ENCODE data around the gene ZNF93.

DNA sequence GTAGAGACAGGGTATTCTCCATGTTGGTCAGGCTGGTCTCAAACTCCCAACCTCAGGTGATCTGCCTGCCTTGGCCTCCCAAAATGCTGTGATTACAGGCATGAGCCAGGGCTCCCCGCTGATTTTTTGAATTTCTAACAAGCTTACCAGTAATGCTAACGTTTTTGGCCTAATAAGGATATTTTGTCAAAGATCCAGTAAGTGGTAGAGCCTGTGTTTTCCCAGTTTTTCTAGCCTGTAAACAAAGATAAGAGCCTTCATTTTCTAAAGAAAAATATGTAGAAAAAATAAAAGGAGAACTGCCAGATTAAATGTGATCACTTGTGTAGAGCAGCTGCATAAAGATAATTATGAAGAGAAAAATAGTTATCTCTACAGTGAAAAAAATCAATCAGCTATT is 37.7 kb downstream of the ZNF93 start:
- TF ChIP-seq, protein P1, sequence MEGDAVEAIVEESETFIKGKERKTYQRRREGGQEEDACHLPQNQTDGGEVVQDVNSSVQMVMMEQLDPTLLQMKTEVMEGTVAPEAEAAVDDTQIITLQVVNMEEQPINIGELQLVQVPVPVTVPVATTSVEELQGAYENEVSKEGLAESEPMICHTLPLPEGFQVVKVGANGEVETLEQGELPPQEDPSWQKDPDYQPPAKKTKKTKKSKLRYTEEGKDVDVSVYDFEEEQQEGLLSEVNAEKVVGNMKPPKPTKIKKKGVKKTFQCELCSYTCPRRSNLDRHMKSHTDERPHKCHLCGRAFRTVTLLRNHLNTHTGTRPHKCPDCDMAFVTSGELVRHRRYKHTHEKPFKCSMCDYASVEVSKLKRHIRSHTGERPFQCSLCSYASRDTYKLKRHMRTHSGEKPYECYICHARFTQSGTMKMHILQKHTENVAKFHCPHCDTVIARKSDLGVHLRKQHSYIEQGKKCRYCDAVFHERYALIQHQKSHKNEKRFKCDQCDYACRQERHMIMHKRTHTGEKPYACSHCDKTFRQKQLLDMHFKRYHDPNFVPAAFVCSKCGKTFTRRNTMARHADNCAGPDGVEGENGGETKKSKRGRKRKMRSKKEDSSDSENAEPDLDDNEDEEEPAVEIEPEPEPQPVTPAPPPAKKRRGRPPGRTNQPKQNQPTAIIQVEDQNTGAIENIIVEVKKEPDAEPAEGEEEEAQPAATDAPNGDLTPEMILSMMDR (IDR thresholded peaks at IDR 0.05 in 4 of 5, conservative IDR thresholded peaks at IDR 0.05 in 1 of 5): no peak
- no peak for TF ChIP-seq POLR2A (IDR thresholded peaks at IDR 0.05)
